Forelimb muscle (tissue), 1 donor: ENCODE data around the gene CYCS. TPM values are rescaled to one million over a fixed set of nuclear protein-coding genes. Genes with fewer than 3 reads are reported as not detected.

ENCODE experiments used
- DNase-seq: peaks from one replicate; pipeline ENCODE4 v3.0.0-alpha.2; 2013; ENCODE audit warnings: low read depth
- polyA plus RNA-seq: library from polyadenylated mRNA; unstranded; fragments of 120-200 nt; gene quantifications from one replicate; pipeline ENCODE4 v1.2.1, GENCODE V29; 2013; ENCODE audit not compliant: insufficient read length

CYCS gene
- 147 TPM for polyA plus RNA-seq

DNA sequence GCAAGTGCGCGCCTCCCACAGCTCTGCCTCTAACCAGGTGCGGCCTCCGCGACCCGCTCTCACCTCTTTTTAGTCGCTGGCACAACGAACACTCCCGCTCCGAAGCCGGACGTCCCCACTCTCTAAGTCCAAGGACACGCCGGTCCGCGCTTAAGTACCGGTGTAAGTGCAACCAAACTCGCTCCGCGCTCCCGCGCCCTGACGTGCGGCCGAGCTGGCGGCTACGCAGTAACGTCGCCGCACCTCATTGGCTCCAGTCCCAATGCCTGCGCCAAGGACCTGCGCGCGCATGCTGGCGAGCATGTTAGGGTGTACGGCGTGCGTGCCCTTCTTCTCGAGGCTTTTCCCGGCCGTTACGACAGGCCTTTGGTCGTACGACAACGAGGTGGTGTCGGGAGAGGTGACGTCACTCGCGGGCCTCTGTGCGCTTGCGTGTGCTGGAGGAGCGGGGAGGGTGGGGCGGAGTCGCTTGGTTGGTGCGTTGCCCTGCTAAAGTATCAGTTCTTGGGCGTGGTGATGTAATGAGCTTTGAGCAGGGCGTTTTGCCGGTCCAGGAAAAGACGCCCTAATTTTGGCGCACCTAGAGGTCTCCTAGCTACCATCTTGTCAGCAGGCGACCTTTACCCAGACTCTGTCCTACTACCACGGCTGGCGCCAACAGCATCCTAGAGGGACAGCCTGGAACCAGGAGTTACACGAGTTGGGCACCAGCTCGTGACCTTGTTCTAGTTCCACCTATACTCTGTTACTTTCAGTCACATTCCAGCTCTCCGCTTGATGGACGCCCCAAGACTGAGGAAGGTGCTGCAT is at the start of gene CYCS:
Gene CYCS (minus strand): TSS at position 124 of the 810 bp plus-strand sequence. CDS start 1,141 bp downstream, outside the sequence.
- peak; percentile 96 for DNase-seq

GRCh38 chr7:25173184-25173583 is 48.1 kb upstream of the CYCS start:
- no peak for DNase-seq

DNA sequence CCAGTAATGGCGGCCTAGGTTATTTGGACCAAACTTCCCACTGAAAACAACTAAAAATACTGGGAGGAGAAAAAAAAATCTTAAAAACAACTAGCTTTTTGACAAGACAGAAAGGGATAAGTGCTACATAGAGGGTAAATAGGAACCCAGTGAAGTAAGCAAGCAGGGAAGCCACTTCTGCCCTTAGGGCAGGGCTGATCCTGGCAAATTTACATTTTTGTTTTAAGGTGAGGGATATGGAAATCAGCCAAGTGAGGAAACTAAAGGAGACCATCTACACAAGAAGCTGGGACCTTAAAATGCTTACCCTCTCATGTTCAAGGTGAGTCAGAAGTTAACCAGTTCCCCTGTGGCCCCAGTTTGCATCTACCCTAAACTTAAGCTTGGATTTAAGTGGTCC is 46.5 kb upstream of the CYCS start:
- DNase-seq = no peak

- DNase-seq = no peak
Observed at GRCh38 chr7:25171071-25171470, 46.0 kb upstream of the CYCS start.

DNA sequence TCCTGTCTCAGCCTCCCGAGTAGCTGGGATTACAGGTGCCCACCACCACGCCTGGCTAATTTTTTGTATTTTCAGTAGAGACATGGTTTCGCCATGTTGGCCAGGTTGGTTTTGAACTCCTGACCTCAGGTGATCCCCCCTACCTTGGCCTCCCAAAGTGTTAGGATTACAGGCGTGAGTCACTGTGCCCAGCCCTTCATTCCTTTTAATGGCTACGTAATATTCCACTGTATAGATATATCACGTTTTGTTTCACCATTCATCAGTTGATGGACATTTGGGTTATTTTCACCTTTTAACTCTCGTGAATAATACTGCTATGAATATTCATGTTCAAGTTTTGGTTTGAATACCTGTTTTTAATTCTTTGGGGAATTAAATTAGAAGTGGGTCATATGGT is 44.6 kb upstream of the CYCS start:
- no peak for DNase-seq

DNA sequence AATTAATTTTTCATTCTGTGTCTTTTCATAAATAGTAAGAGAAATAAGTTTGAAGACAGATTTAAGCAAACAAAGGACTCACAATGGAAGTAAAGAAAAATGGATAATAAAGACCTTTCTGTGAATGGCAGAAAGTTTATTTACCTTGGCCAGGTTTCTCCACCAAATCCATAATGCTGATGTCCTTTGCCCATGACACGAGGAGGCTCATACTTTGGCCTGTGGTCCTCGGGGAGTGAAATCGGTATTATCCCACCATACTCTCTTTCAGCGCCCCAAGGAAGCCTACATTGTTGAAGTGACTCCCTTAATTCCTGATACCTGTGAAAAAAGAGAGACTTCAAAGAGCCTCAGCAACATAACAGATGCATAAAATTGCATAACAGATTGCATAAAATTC is 43.1 kb upstream of the CYCS start:
- no peak for DNase-seq

DNA sequence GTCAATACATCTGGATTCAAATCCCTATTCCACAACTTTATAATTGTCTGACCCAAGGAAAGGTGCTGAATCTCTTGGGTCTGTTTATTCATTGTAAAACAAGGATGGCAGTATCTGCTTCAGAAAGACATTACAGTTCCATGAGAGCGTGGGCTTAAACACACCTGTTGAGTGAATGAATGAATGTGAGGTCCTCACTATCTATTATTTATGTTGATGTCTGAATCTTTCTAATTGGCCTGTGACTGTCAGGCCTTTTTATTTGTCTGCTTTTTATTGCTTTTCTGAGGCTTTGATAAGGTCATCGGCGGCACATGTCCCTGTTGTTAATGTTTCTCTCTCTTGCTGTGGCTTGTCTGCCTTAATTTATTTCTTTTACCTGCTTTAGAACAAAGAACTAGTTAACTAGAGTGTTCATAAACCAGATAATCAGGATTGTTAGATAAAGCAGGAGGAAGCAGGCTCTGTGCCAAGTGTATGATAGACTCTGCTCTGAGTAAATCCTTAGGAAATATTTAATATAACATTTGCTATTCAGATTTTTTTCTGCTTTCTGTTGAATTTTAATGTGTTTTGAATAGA is 42.3 kb upstream of the CYCS start:
- DNase-seq = no peak

GRCh38 chr7:25159983-25160596 is 35.0 kb upstream of the CYCS start:
- DNase-seq = peak; percentile 29

DNA sequence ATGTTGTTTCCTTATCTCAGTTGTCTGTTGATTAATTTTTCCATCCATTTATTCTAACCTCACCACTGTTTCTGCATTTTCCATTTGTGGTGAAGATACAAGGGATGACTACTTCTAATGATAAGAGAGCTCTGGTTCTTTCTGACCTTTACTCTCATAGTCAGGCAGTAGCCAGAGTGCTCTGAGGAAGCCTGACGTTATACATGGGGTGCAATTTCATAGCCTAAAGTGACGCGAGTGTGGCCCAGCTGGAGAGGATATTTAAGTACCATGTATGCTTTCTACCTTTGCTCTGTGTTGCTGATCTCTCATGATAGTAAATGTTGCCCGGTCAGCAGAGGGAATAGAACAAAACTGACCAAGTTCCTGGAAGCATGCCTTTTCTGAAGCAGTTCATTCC is 33.9 kb upstream of the CYCS start:
- DNase-seq = no peak

GRCh38 chr7:25151773-25152172 is 26.7 kb upstream of the CYCS start:
- DNase-seq = no peak

GRCh38 chr7:25149836-25150235 is 24.8 kb upstream of the CYCS start:
- no peak for DNase-seq

DNA sequence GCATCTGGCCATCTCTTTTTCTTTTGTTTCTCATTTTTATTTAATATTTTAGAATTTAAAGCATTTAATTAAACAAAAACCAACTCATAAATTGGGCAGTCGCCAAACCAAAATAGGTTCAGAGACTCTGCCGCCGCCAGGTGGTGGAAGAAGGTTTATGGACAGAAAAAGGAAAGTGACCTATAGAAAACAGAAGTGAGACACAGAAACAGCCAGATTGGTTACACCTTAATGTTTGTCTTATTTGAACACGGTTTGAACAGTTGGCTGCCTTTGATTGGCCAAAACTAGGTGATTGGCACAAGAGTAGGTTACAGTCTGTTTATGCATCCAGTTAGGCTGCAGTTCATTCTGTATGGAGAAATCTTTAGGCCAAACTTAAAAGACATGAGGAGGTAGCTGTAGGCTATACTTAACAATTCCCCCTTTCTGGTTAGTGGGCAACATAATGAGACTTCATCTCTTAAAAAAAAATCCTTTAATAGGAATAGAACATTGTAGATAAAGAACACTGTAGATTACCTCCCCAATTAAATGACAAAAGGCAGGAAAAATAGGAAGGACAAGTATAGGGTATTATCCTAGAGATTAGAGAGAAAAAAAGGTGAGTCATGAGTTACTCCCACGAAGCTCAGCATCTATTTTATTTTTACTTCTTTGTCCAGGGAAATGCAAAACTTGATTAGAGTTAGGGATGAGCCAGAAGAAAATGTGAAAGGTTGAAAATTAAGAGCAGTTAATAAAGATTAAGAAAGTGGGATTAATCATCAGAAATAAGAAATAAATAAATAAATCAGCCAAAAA is 23.9 kb upstream of the CYCS start:
- no peak for DNase-seq

DNA sequence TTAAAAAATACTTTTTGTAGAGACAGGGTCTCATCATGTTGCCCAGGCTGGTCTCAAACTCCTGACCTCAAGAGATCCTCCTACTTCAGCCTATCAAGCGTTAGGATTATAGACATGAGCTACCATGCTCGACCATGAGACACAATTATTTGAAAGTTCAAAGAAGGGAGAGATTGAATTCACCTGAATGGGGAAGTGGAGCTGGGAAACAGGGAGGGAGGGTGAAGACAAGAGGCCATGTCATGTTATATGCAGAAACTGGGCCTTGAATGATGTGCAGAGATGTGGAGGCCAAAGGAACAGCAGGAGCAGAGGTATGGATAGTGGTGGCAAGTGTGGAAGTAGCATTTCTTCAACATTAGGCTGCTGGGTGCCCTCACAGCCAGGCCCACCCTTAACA is 18.7 kb upstream of the CYCS start:
- no peak for DNase-seq

DNA sequence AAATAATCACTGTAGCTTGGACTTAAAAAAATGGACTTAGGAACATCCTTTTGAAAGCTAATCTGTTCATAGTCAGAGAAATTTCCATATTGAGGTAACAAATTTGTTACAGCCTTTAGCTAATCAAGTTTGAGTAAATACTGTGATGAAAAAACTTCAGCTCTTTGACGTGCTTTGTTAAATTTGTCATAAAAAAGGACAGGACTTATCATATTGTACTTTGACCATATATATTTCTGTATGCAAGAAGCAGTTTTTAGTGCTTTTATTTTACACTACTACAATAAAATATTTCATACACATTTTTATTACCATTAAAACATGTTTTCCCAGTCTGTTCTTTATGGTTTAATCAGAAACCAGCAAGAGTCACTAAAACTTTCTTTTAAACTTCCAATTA is 14.5 kb upstream of the CYCS start:
- DNase-seq = no peak

- no peak for DNase-seq
Observed at GRCh38 chr7:25134358-25135010, 9.4 kb upstream of the CYCS start.

- DNase-seq = no peak
Observed at GRCh38 chr7:25132430-25132829, 7.4 kb upstream of the CYCS start.

DNA sequence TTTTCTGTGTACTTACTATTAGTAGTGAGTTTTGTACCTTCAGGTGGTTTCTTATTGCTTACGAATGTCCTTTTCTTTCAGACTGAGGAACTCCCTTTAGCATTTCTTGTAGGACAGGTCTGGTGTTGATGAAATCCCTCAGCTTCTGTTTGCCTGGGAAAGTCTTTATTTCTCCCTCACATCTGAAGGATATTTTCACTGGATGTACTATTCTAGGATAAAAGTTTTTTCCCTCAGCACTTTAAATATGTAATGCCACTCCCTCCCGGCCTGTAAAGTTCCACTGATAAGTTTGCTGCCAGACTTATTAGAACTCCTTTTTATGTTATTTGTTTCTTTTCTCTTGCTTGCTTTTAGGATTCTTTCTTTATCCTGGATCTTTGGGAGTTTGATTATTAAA is 1.7 kb upstream of the CYCS start:
- DNase-seq = no peak

DNA sequence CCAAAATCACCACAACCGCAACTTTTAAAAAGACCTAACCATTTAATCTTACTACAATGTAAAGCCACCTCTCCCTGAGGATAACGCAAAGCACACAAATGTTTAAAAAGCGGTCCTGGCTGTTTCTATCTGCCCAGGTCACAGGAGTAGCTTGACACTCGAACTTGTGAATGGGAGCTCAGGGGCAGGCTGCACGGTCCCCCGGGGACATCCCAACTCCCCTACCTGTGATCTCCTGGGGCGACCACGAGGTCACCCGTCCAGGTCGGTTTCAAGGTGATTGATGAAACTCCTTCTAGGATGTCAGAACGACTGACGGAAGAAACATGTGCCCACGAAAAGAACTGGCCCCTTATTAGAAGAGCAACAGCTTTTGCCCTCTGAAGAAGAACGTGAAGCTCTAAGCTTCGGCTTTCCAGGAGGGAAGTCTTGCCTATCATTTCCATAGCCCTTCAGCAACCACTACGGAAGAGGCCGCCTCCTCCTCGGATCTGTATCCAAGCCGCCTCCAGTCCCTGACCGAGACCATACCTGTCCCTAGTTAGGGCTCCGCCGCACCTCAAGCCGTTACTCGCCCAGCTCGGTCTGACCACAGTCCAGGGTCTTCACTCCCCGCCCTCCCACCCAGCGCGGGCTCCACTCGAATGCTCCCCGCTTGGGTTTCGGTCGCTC is 459 bp downstream of the CYCS start:
- DNase-seq = no peak

- DNase-seq = no peak
Observed at GRCh38 chr7:25122373-25122772, 2.7 kb downstream of the CYCS start.

DNA sequence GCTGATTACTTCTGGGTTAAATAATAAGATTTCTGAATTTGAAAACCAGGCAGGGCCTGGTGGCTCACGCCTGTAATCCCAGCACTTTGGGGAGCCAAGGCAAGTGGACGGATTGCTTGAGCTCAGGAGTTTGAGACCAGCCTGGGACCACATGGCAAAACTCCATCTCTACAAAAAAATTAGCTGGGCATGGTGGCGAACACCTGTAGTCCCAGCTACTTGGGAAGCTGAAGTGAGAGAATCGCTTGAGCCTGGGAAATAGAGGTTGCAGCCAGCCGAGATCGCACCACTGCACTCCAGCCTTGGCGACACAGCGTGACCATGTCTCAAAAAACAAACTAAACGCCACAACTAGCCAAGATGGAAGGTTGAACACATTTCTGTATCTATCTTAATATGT is 3.5 kb downstream of the CYCS start:
- DNase-seq = no peak

- DNase-seq = no peak
Observed at GRCh38 chr7:25119102-25119501, 6.0 kb downstream of the CYCS start.
